Measurements from ENCODE around the gene ANKS1B. TPM values are rescaled to one million over a fixed set of nuclear protein-coding genes. Genes with fewer than 3 reads are reported as not detected.

The ANKS1B gene
- total and polyA plus RNA-seq, 2 experiments from 2014 or later = 1.8 to 1.9 TPM

GRCh38 chr12:99670635-99671034 lies 314.1 kb downstream of the ANKS1B start:
- TF ChIP-seq CTCF (IDR thresholded peaks at IDR 0.05; ENCODE audit: low read depth, low read length) = no peak
- Histone ChIP-seq H3K4me3 (no peak overlapping the region), H3K36me3 (no peaks in the 10 kb centered on the region), H3K27ac (no peak overlapping the region), H3K4me1 (ENCODE audit: low read depth) (no peaks in the 10 kb centered on the region), H3K27me3 (no peaks in the 10 kb centered on the region), H3K9me3 (ENCODE audit: low read depth) (no peaks in the 10 kb centered on the region)
- DNase-seq (ENCODE audit: low read depth in 1 of 2, low spot score in 1 of 2) = no peak

- H3K36me3 ChIP-seq = no peaks in the 10 kb centered on the region
- no peaks in the 10 kb centered on the region for H3K4me1 ChIP-seq (ENCODE audit: low read depth)
- peak in 1 of 2 donors; percentile 8 for DNase-seq (ENCODE audit: low read depth in 1 of 2, low spot score in 1 of 2)
- no peak overlapping the region for H3K4me3 ChIP-seq
- TF ChIP-seq CTCF (IDR thresholded peaks at IDR 0.05; ENCODE audit: low read depth, low read length) = no peak
- H3K9me3 ChIP-seq (ENCODE audit: low read depth) = no peaks in the 10 kb centered on the region
- H3K27me3 ChIP-seq = no peaks in the 10 kb centered on the region
- no peak overlapping the region for H3K27ac ChIP-seq
Measured at GRCh38 chr12:99658671-99659349, 325.9 kb downstream of the ANKS1B start.

- Histone ChIP-seq H3K4me3 (no peak overlapping the region), H3K27ac (no peak overlapping the region), H3K36me3 (no peaks in the 10 kb centered on the region), H3K4me1 (ENCODE audit: low read depth) (no peaks in the 10 kb centered on the region), H3K27me3 (no peaks in the 10 kb centered on the region), H3K9me3 (ENCODE audit: low read depth) (no peaks in the 10 kb centered on the region)
- TF ChIP-seq CTCF (IDR thresholded peaks at IDR 0.05; ENCODE audit: low read depth, low read length) = no peak
- peak in 1 of 2 donors; percentile 18 for DNase-seq (ENCODE audit: low read depth in 1 of 2, low spot score in 1 of 2)
Measured at GRCh38 chr12:99649551-99649950, 335.2 kb downstream of the ANKS1B start.

GRCh38 chr12:99648183-99648582 lies 336.6 kb downstream of the ANKS1B start:
- Histone ChIP-seq H3K36me3 (no peaks in the 10 kb centered on the region), H3K4me3 (no peak overlapping the region), H3K27me3 (no peaks in the 10 kb centered on the region), H3K27ac (no peak overlapping the region), H3K9me3 (ENCODE audit: low read depth) (no peaks in the 10 kb centered on the region), H3K4me1 (ENCODE audit: low read depth) (no peaks in the 10 kb centered on the region)
- no peak for DNase-seq (ENCODE audit: low read depth in 1 of 2, low spot score in 1 of 2)
- TF ChIP-seq CTCF (IDR thresholded peaks at IDR 0.05; ENCODE audit: low read depth, low read length) = no peak

- TF ChIP-seq CTCF (IDR thresholded peaks at IDR 0.05; ENCODE audit: low read depth, low read length) = no peak
- no peaks in the 10 kb centered on the region for H3K36me3 ChIP-seq
- no peaks in the 10 kb centered on the region for H3K27me3 ChIP-seq
- no peaks in the 10 kb centered on the region for H3K9me3 ChIP-seq (ENCODE audit: low read depth)
- H3K27ac ChIP-seq = no peak within 1 kb of the TSS
- no peak within 1 kb of the TSS for H3K4me3 ChIP-seq
- no peaks in the 10 kb centered on the region for H3K4me1 ChIP-seq (ENCODE audit: low read depth)
- DNase-seq (ENCODE audit: low read depth in 1 of 2, low spot score in 1 of 2) = no peak
Measured at GRCh38 chr12:99647453-99647852, 337.3 kb downstream of the ANKS1B start, which contains the start of gene GARIN6. GARIN6 (plus strand) TSS chr12:99647753; CDS start chr12:99648175, 422 bp downstream.
